Measurements from ENCODE around the gene CLRN2.

Gene CLRN2

DNA sequence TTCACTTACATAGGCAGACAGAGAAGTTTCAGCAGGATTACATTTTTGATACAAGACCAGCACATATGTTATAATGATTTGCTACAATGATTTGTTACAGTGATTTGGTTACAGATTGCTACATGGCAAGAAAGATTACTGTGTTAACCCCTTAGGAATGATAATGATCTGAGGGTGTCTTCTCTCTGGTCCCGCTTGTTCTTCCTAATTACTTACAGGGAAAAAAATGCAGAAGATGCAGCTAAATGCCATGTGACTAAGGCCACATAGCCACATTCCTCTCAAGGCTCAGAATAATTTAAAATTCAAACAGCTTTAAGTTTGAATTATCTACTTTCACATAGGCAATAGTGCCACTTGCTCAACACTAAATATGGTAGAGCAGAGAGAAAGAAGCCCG lies 52.3 kb downstream of the CLRN2 start:
- Histone ChIP-seq H3K27ac (ENCODE audit: extremely low read depth, low read depth, low read length) (no peak overlapping the region), H3K4me1 (ENCODE audit: control insufficient read depth, insufficient read depth, low read length) (no peaks in the 10 kb centered on the region), H3K4me3 (ENCODE audit: low read depth, low read length) (no peak overlapping the region), H3K36me3 (ENCODE audit: control insufficient read depth in 2 of 2, insufficient read depth in 1 of 2, low read length in 2 of 2) (no peaks in the 10 kb centered on the region), H3K9me3 (ENCODE audit: control insufficient read depth, insufficient read depth, low read depth, low read length) (no peaks in the 10 kb centered on the region)
- ChIA-PET POLR2A (interaction anchor here (1.1 kb wide), 1 partner anchor 10 kb away, joined by 5 read pairs; the partner anchor contains the start of gene LAP3), CTCF (no interaction called here)
- TF ChIP-seq ZNF274 (IDR thresholded peaks at IDR 0.05; ENCODE audit: low read length) (no peak), ZNF274 (tag by site-specific recombination; IDR thresholded peaks at IDR 0.05; ENCODE audit: borderline replicate concordance) (no peak), ZSCAN23 (tag by site-specific recombination; IDR thresholded peaks at IDR 0.05) (no peak), ZNF626 (tag by site-specific recombination; IDR thresholded peaks at IDR 0.05) (no peak), ZNF175 (tag by site-specific recombination; IDR thresholded peaks at IDR 0.05) (no peak), MYNN (tag by site-specific recombination; IDR thresholded peaks at IDR 0.05; ENCODE audit: borderline replicate concordance) (no peak), ZNF114 (tag by site-specific recombination; IDR thresholded peaks at IDR 0.05) (no peak), ZNF670 (tag by site-specific recombination; IDR thresholded peaks at IDR 0.05; ENCODE audit: low read depth) (no peak), BCL11B (tag by site-specific recombination; IDR thresholded peaks at IDR 0.05; ENCODE audit: low read depth) (no peak), ZNF561 (tag by site-specific recombination; IDR thresholded peaks at IDR 0.05; ENCODE audit: borderline replicate concordance) (no peak), KLF7 (tag by site-specific recombination; IDR thresholded peaks at IDR 0.05; ENCODE audit: borderline replicate concordance) (no peak), ZNF324 (tag by site-specific recombination; IDR thresholded peaks at IDR 0.05) (no peak), GLI2 (tag by site-specific recombination; IDR thresholded peaks at IDR 0.05; ENCODE audit: borderline replicate concordance, low read depth) (no peak), ZNF600 (tag by site-specific recombination; IDR thresholded peaks at IDR 0.05) (no peak)
- TF ChIP-seq, protein P1, sequence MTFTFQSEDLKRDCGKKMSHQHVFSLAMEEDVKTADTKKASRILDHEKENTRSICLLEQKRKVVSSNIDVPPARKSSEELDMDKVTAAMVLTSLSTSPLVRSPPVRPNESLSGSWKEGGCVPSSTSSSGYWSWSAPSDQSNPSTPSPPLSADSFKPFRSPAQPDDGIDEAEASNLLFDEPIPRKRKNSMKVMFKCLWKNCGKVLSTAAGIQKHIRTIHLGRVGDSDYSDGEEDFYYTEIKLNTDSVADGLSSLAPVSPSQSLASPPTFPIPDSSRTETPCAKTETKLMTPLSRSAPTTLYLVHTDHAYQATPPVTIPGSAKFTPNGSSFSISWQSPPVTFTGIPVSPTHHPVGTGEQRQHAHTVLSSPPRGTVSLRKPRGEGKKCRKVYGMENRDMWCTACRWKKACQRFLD (tag by site-specific recombination; IDR thresholded peaks at IDR 0.05) = no peak
- TF ChIP-seq, protein P2, sequence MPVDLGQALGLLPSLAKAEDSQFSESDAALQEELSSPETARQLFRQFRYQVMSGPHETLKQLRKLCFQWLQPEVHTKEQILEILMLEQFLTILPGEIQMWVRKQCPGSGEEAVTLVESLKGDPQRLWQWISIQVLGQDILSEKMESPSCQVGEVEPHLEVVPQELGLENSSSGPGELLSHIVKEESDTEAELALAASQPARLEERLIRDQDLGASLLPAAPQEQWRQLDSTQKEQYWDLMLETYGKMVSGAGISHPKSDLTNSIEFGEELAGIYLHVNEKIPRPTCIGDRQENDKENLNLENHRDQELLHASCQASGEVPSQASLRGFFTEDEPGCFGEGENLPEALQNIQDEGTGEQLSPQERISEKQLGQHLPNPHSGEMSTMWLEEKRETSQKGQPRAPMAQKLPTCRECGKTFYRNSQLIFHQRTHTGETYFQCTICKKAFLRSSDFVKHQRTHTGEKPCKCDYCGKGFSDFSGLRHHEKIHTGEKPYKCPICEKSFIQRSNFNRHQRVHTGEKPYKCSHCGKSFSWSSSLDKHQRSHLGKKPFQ (tag by site-specific recombination; IDR thresholded peaks at IDR 0.05) = no peak
- TF ChIP-seq, protein P3, sequence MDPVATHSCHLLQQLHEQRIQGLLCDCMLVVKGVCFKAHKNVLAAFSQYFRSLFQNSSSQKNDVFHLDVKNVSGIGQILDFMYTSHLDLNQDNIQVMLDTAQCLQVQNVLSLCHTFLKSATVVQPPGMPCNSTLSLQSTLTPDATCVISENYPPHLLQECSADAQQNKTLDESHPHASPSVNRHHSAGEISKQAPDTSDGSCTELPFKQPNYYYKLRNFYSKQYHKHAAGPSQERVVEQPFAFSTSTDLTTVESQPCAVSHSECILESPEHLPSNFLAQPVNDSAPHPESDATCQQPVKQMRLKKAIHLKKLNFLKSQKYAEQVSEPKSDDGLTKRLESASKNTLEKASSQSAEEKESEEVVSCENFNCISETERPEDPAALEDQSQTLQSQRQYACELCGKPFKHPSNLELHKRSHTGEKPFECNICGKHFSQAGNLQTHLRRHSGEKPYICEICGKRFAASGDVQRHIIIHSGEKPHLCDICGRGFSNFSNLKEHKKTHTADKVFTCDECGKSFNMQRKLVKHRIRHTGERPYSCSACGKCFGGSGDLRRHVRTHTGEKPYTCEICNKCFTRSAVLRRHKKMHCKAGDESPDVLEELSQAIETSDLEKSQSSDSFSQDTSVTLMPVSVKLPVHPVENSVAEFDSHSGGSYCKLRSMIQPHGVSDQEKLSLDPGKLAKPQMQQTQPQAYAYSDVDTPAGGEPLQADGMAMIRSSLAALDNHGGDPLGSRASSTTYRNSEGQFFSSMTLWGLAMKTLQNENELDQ (tag by site-specific recombination; IDR thresholded peaks at IDR 0.05; ENCODE audit: low read depth) = no peak

DNA sequence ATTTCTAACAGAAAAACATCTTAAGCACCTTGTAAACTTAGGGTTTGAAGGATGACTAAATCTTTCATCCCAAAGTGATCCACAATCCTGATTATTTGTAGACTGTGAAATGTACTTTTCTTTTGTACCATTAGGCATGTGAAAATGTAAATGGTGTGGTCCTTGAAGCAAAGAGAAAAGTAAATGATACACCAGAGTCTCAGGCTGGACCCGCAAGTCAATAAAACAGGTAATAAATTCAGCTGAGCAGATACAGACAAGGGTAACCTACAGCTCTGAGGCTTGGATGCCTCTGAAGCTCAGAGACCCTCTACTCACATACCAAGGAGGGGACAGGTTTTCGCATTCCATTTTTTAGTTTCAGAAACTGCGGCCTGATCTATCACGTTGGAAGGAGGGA lies 59.2 kb downstream of the CLRN2 start:
- POLR2A ChIA-PET = no interaction called here
- Histone ChIP-seq H3K27ac (ENCODE audit: extremely low read depth, low read depth, low read length) (no peak overlapping the region), H3K4me3 (ENCODE audit: low read depth, low read length) (no peak overlapping the region), H3K9me3 (ENCODE audit: control insufficient read depth, insufficient read depth, low read depth, low read length) (no peaks in the 10 kb centered on the region), H3K36me3 (ENCODE audit: control insufficient read depth in 2 of 2, insufficient read depth in 1 of 2, low read length in 2 of 2) (peaks cover 0 to under 1% of the 10 kb centered on the region in 2 experiments; a peak in 1 of 3 replicates), H3K4me1 (ENCODE audit: control insufficient read depth, insufficient read depth, low read length) (no peaks in the 10 kb centered on the region)
- CTCF ChIA-PET = interaction anchor here (0.6 kb wide), 1 partner anchor 9 kb away, joined by 4 read pairs; no protein-coding TSS in a partner anchor
- TF ChIP-seq ZNF350 (tag by site-specific recombination; IDR thresholded peaks at IDR 0.05) (no peak), YY1 (tag by site-specific recombination; IDR thresholded peaks at IDR 0.05) (no peak), SP7 (tag by site-specific recombination; IDR thresholded peaks at IDR 0.05) (no peak), ZNF701 (tag by site-specific recombination; IDR thresholded peaks at IDR 0.05) (no peak), ZNF354C (tag by site-specific recombination; IDR thresholded peaks at IDR 0.05; ENCODE audit: borderline replicate concordance, low read depth) (no peak), ZNF248 (tag by site-specific recombination; IDR thresholded peaks at IDR 0.05) (no peak), SCRT1 (tag by site-specific recombination; IDR thresholded peaks at IDR 0.05; ENCODE audit: borderline replicate concordance) (no peak), ZNF792 (tag by site-specific recombination; IDR thresholded peaks at IDR 0.05) (no peak), ZNF324 (tag by site-specific recombination; IDR thresholded peaks at IDR 0.05) (no peak)
- TF ChIP-seq, protein P4, sequence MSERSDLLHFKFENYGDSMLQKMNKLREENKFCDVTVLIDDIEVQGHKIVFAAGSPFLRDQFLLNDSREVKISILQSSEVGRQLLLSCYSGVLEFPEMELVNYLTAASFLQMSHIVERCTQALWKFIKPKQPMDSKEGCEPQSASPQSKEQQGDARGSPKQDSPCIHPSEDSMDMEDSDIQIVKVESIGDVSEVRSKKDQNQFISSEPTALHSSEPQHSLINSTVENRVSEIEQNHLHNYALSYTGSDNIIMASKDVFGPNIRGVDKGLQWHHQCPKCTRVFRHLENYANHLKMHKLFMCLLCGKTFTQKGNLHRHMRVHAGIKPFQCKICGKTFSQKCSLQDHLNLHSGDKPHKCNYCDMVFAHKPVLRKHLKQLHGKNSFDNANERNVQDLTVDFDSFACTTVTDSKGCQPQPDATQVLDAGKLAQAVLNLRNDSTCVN (tag by site-specific recombination; optimal IDR thresholded peaks at IDR 0.05) = no peak
- TF ChIP-seq, protein P5, sequence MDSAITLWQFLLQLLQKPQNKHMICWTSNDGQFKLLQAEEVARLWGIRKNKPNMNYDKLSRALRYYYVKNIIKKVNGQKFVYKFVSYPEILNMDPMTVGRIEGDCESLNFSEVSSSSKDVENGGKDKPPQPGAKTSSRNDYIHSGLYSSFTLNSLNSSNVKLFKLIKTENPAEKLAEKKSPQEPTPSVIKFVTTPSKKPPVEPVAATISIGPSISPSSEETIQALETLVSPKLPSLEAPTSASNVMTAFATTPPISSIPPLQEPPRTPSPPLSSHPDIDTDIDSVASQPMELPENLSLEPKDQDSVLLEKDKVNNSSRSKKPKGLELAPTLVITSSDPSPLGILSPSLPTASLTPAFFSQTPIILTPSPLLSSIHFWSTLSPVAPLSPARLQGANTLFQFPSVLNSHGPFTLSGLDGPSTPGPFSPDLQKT (IDR thresholded peaks at IDR 0.05; ENCODE audit: borderline replicate concordance, low read depth, low read length) = no peak
- TF ChIP-seq, protein P6, sequence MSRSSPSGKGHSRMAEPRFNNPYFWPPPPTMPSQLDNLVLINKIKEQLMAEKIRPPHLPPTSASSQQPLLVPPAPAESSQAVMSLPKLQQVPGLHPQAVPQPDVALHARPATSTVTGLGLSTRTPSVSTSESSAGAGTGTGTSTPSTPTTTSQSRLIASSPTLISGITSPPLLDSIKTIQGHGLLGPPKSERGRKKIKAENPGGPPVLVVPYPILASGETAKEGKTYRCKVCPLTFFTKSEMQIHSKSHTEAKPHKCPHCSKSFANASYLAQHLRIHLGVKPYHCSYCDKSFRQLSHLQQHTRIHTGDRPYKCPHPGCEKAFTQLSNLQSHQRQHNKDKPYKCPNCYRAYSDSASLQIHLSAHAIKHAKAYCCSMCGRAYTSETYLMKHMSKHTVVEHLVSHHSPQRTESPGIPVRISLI (tag by site-specific recombination; IDR thresholded peaks at IDR 0.05) = no peak
